Astrocyte (in vitro differentiated cells and primary cell): ENCODE measurements around the gene PIR.

Experiments used
- CTCF ChIP-seq: IDR thresholded peaks from 2 replicates; pipeline ENCODE4 v1.5.1; 2011; ENCODE audit warnings: low read depth, mild to moderate bottlenecking, inconsistent platforms, low read length, moderate library complexity; ENCODE audit not compliant: insufficient read depth
- EZH2 ChIP-seq: IDR thresholded peaks from 2 replicates; pipeline ENCODE4 v1.6.1; 2012; ENCODE audit warnings: mild to moderate bottlenecking, low read length, inconsistent platforms; ENCODE audit not compliant: insufficient read depth

DNA sequence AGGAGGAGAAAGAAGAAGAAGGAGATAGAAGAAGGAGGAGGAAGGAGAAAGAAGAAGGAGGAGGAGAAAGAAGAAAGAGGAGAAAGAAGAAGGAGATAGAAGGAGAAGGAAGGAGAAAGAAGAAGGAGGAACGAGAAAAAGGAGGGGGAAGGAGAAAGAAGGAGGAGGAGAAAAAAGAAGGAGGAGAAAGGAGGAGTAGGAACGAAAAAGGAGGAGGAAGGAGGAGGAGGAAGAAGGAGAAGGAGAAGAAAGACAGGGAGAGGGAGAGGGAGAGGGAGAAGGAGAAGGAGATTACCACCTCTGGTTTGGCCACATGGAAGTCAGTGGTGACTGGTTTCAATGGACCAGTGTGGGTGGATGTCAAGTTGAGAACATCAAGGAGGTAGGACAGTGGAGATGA is 58.9 kb downstream of the PIR start:
- TF ChIP-seq CTCF (no peak), EZH2 (no peak)
